Endothelial cell of umbilical vein (primary cell): Measurements from ENCODE around the gene LRRC56. TPM values are rescaled to one million over a fixed set of nuclear protein-coding genes. Genes with fewer than 3 reads are reported as not detected.

Source experiments
- BruUV-seq: library from RNA; stranded (reverse); fragments of 400-500 nt; replicated peaks from 2 replicates; lab custom pipeline; 2021; lab: Mats Ljungman, UMichigan
- CTCF ChIA-PET: fragments of 300-600, 350-600 bp; sonication (Branson Sonifier 250); formaldehyde crosslinking; loops from one replicate; lab custom pipeline; 2021; ENCODE audit warnings: antibody characterized with exemption, inconsistent platforms; lab: Charles Lee
- POLR2A ChIA-PET: fragments of 300-600, 350-600 bp; sonication (Branson Sonifier 250); formaldehyde crosslinking; loops from one replicate; lab custom pipeline; 2021; ENCODE audit warnings: antibody characterized with exemption, inconsistent platforms; lab: Charles Lee
- DNase-seq: peaks from one replicate; pipeline ENCODE4 v3.0.0-alpha.2; 2011; ENCODE audit warnings: low read depth, low spot score
- FAIRE-seq: peaks from 2 replicates; lab custom pipeline; 2011; peaks lifted over from hg19 to GRCh38; lab: Jason Lieb, UNC
- H2AFZ ChIP-seq: 2 replicates; pipeline ENCODE4 v1.6.0; 2012; ENCODE audit warnings: low read depth, low read length, control low read depth, inconsistent platforms
- H3K27ac ChIP-seq: 2 replicates; pipeline ENCODE4 v1.5.1; 2011; ENCODE audit warnings: low read depth, mild to moderate bottlenecking, control low read depth, low read length, moderate library complexity; ENCODE audit not compliant: insufficient read depth
- H3K27me3 ChIP-seq, 2 experiments: 2 replicates each; pipeline versions ENCODE4 v1.6.0 to v1.6.1; 2011; ENCODE audit warnings: low read length in 2 of 2, mixed read lengths in 1 of 2; ENCODE audit not compliant: control insufficient read depth in 2 of 2, insufficient read depth in 2 of 2
- H3K36me3 ChIP-seq, 2 experiments: 2 replicates in 1 of 2; 3 replicates in 1 of 2; pipeline ENCODE4 v1.5.1; 2011; ENCODE audit warnings: low read length in 2 of 2, mild to moderate bottlenecking in 1 of 2, moderate library complexity in 1 of 2; ENCODE audit not compliant: control insufficient read depth in 2 of 2, insufficient read depth in 2 of 2; ENCODE audit errors: extremely low read depth in 1 of 2
- H3K4me1 ChIP-seq: 3 replicates; pipeline ENCODE4 v1.5.1; 2011; ENCODE audit warnings: mild to moderate bottlenecking, low read length; ENCODE audit not compliant: control insufficient read depth, insufficient read depth; ENCODE audit errors: extremely low read depth
- H3K4me2 ChIP-seq: 2 replicates; pipeline ENCODE4 v1.6.1; 2011; ENCODE audit warnings: low read length, control low read depth, mixed read lengths; ENCODE audit not compliant: insufficient read depth
- H3K4me3 ChIP-seq, 3 experiments: fragments of 200-600 bp in 1 of 3; sonication (generic), shearing (Covaris generic) in 1 of 3; replicated peaks in 1 of 3; 2 replicates each; pipeline ENCODE4 v1.5.1; 2011 to 2016; ENCODE audit warnings: control low read depth in 3 of 3, low read length in 3 of 3, mild to moderate bottlenecking in 2 of 3, inconsistent platforms in 1 of 3, low read depth in 1 of 3, moderate library complexity in 1 of 3; ENCODE audit not compliant: insufficient read depth in 1 of 3
- H3K79me2 ChIP-seq: 2 replicates; pipeline ENCODE4 v1.6.0; 2012; ENCODE audit warnings: low read length, inconsistent platforms; ENCODE audit not compliant: control insufficient read depth, insufficient read depth
- H3K9ac ChIP-seq: replicated peaks from 2 replicates; pipeline ENCODE3; 2011; ENCODE audit warnings: low read length, control low read depth; ENCODE audit not compliant: insufficient read depth; ENCODE audit errors: extremely low read depth
- H3K9me1 ChIP-seq: replicated peaks from 3 replicates; pipeline ENCODE4 v1.6.0; 2011; ENCODE audit warnings: mild to moderate bottlenecking, low read length; ENCODE audit not compliant: control insufficient read depth, insufficient read depth; ENCODE audit errors: extremely low read depth
- H3K9me3 ChIP-seq: replicated peaks from 2 replicates; pipeline ENCODE4 v1.5.1; 2012; ENCODE audit warnings: low read length, inconsistent platforms; ENCODE audit not compliant: control insufficient read depth, insufficient read depth
- H4K20me1 ChIP-seq: replicated peaks from 2 replicates; pipeline ENCODE3; 2011; ENCODE audit warnings: mild to moderate bottlenecking, low read length; ENCODE audit not compliant: control insufficient read depth, insufficient read depth; ENCODE audit errors: extremely low read depth
- CTCF ChIP-seq, 2 donors: IDR thresholded peaks; 1 replicate in 1 of 2; 2 replicates in 1 of 2; pipeline ENCODE4 v1.5.1; 2011; ENCODE audit warnings: low read length in 2 of 2, mild to moderate bottlenecking in 2 of 2, moderate library complexity in 2 of 2, control low read depth in 1 of 2, inconsistent platforms in 1 of 2, low read depth in 1 of 2; ENCODE audit not compliant: insufficient read depth in 1 of 2; ENCODE audit errors: extremely low read depth in 1 of 2
- GATA2 ChIP-seq: IDR thresholded peaks from 2 replicates; pipeline ENCODE4 v1.7.0; 2011; ENCODE audit warnings: low read depth, mild to moderate bottlenecking, moderate library complexity, mixed read lengths, low read length; ENCODE audit not compliant: insufficient read length, insufficient read depth
- MAX ChIP-seq: IDR thresholded peaks from 2 replicates; pipeline ENCODE4 v1.6.1; 2011; ENCODE audit not compliant: insufficient read depth, insufficient read length
- POLR2AphosphoS5 ChIP-seq: IDR thresholded peaks from 2 replicates; pipeline ENCODE4 v1.6.1; 2012; ENCODE audit warnings: low read depth, mild to moderate bottlenecking, control low read depth, low read length, moderate library complexity; ENCODE audit not compliant: insufficient read depth
- dilution Hi-C: fragments of 300-500 bp; cut with MboI; formaldehyde crosslinking; loops from one replicate; pipeline ENCODE4 v1.15.0; 2019; ENCODE audit warnings: low sequenced_read_pairs; ENCODE audit not compliant: extremely low pct_ligation_motif_present
- intact Hi-C: fragments of 100-400 bp; cut with micrococcal nuclease; formaldehyde crosslinking; loops from one replicate; pipeline ENCODE4 v1.10.0; 2022
- polyA plus RNA-seq, 4 experiments: library from polyadenylated mRNA; depleted of rRNA in 3 of 4; stranded (reverse) in 3 of 4; unstranded in 1 of 4; fragments of >200 nt; gene quantifications; 2 replicates each; pipeline versions ENCODE4 v1.2.1 to v1.2.3, GENCODE V29; 2011 to 2012; ENCODE audit warnings: missing spikeins in 1 of 4
- total RNA-seq: library from RNA; stranded (reverse); gene quantifications from 2 replicates; pipeline ENCODE4 v1.2.3, GENCODE V29; 2021

Gene LRRC56
- total and polyA plus RNA-seq, 2 donors (not counting 3 experiments of a cell fraction or from before 2014, with no cell fraction given), result 0.47 to 0.55 TPM

GRCh38 chr11:531919-532526 is 5.3 kb upstream of the LRRC56 start:
- TF ChIP-seq MAX (no peak), POLR2AphosphoS5 (no peak)
- Histone ChIP-seq H3K9ac (no peak overlapping the region), H3K36me3 (peaks cover 4 to 18% of the 10 kb centered on the region in 2 experiments), H3K9me3 (no peaks in the 10 kb centered on the region), H3K27me3 (no peaks in the 10 kb centered on the region), H3K4me3 (no peak overlapping the region), H3K4me1 (peaks cover 4% of the 10 kb centered on the region), H3K4me2 (no peak overlapping the region), H3K27ac (no peak overlapping the region), H2AFZ (no peak overlapping the region), H4K20me1 (no peaks in the 10 kb centered on the region), H3K79me2 (peaks cover 16% of the 10 kb centered on the region), H3K9me1 (no peaks in the 10 kb centered on the region)
- ChIA-PET POLR2A (no interaction called here), CTCF (no interaction called here)
- DNase-seq (no peak), FAIRE-seq (no peak)
- dilution Hi-C loops (no loop called here), intact Hi-C loops (no loop called here)
- BruUV-seq, result TSS peak; percentile 15

GRCh38 chr11:532527-532985 is 4.8 kb upstream of the LRRC56 start:
- Histone ChIP-seq H2AFZ (no peak overlapping the region), H3K4me3 (no peak overlapping the region), H3K27me3 (no peaks in the 10 kb centered on the region), H3K79me2 (peaks cover 16% of the 10 kb centered on the region), H4K20me1 (no peaks in the 10 kb centered on the region), H3K9ac (no peak overlapping the region), H3K27ac (no peak overlapping the region), H3K4me2 (no peak overlapping the region), H3K36me3 (peaks cover 4 to 18% of the 10 kb centered on the region in 2 experiments), H3K9me3 (no peaks in the 10 kb centered on the region), H3K9me1 (no peaks in the 10 kb centered on the region), H3K4me1 (peaks cover 6% of the 10 kb centered on the region)
- no TSS peak for BruUV-seq
- intact Hi-C loops, result no loop called here
- no peak for DNase-seq
- ChIA-PET CTCF (no interaction called here), POLR2A (no interaction called here)
- dilution Hi-C loops, result no loop called here
- no peak for FAIRE-seq
- TF ChIP-seq CTCF (IDR thresholded peaks at IDR 0.05; ENCODE audit: extremely low read depth in 1 of 2, insufficient read depth in 1 of 2, low read depth in 1 of 2, low read length in 2 of 2), result no peak
- TF ChIP-seq GATA2, result no peak
